HG02981 (cell line): ENCODE measurements around the gene KDM5B.

Source experiments
- ATAC-seq: cut with Tn5 transposase; IDR thresholded peaks from one replicate; pipeline ENCODE4 v1.9.1; 2021; ENCODE audit warnings: mild to moderate bottlenecking, moderate library complexity; ENCODE audit not compliant: unreplicated experiment

The KDM5B gene

DNA sequence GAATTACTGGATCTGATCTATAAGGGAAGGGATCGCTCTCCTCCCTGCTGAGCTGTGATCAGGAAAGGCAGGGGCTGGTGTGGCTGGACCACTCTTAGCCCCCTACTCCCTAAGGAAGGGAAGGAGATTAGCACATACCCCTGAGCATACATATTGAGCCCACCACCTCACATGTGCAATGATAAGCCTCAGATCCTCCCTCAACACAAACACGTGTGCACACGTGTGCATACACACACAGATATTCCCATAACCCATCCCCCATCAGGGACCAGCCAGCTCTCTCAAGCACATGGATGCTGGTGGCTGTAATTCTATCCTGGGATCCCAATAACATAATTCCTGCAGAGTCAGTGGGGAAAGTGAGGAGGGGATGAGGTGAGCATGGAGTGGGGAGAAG, 119.1 kb downstream of the KDM5B start:
- ATAC-seq, result no peak

DNA sequence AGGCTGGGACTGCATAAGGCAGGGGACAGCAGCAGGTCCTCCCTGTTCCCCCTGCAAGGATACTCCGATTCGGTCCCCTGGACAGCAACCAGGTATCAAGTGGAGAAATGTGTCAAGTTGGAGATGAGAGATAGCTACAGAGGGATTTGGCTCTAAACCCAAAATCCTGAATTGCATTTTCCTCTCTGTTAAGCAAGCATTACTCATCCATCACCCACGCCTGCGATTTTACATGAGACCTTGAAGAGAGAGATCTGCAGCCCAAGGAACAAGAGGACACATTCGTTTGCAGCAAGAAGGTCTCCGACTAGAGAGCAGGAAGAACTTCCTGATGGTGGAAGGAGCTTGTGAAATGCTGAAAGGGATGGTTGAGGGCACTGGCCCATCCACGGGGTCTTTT, 119.8 kb downstream of the KDM5B start:
- no peak for ATAC-seq

- ATAC-seq, result no peak
Observed at GRCh38 chr1:202687798-202688197, 120.4 kb downstream of the KDM5B start.

- no peak for ATAC-seq
Observed at GRCh38 chr1:202687370-202687769, 120.9 kb downstream of the KDM5B start.

- ATAC-seq, result no peak
Observed at GRCh38 chr1:202685641-202686040, 122.6 kb downstream of the KDM5B start.

DNA sequence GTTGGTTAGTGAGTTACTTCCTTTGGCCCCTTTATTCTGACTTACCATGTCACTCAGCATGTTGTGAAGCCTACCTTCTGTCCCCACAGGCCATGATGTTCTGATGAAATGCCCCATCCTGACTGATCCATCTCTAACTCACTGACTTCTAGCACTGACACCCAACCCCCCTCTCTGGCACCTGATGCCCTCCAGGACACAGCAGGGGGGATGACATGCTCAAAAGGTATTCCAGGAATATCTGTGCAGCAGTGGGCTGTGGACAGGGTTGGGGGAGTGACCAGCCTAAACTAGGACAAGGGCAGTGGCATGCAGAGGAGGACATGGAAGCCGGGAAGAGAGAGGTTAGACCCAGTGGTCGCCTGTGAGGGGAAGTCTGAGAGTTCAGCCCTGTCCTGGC, 123.5 kb downstream of the KDM5B start:
- ATAC-seq, result no peak

- ATAC-seq, result no peak
Observed at GRCh38 chr1:202683029-202683428, 125.2 kb downstream of the KDM5B start.

GRCh38 chr1:202682477-202682876, 125.7 kb downstream of the KDM5B start:
- no peak for ATAC-seq

DNA sequence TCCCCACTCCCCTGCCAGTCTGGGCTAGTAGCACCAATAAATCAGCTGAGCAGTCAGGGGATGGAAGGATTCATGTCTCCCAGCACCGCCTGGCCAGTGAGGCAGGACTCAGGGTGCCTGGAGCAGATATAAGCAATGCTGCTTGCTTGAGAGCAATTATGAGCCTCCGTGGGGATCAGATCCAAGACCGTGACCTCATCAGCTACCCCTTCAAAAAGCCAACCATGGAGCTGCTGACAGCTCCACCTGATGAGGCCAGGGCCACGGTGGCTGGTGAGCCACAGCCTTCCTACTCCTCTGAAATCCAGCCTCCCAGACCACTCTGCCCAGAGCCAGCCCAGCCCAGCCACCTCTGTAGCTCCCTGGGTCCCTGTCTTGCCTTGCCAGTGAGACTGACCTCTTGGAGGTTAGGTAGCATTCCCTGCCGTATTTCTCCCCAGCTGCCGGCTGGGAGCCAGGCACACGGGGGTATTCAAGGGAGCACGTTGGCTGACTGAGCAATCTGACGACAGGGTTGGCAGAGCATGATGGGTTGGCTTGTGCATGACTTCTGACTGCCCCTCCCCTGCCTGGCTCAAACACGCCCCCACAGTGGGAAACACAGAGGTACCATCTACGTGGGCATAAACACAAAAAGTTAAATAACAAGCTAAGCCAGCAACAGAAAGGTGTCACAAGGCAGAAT, 126.3 kb downstream of the KDM5B start:
- no peak for ATAC-seq

DNA sequence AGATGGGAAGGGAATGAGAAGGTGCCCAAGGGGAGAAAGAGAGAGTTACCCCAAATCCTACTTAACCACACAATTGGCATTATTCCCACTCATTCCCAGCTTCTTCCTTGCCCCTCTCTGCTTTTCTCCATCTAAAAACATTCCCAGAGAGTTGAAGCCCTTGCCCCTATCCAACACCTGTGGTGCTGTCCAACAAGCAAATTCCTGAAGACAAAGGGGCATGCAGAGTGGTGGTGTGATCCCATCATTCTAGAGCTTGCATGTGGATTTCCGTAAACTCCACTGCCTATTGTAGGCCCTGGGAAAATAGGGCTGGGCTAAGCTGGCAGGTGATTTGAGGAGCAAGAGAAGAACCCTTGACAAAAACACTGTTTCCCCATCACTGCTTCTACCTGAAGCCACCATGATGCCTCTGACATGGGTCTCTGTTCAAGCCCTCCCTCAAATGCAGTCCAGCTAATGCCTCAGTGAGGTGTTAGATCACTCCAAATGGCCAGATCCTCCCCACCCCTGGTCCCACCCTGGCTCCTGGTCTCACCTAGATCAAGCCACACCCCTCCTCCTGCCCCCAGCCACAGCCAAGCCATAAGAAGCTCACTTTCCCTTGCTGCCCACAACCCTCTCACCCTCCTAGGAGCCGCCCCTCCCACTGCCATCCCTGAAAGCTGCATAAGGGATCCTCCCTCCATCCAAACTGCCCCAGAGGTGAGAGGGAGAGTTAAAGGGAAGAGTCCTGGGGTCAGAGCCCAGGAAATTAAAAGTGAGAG, 127.5 kb downstream of the KDM5B start:
- no peak for ATAC-seq

DNA sequence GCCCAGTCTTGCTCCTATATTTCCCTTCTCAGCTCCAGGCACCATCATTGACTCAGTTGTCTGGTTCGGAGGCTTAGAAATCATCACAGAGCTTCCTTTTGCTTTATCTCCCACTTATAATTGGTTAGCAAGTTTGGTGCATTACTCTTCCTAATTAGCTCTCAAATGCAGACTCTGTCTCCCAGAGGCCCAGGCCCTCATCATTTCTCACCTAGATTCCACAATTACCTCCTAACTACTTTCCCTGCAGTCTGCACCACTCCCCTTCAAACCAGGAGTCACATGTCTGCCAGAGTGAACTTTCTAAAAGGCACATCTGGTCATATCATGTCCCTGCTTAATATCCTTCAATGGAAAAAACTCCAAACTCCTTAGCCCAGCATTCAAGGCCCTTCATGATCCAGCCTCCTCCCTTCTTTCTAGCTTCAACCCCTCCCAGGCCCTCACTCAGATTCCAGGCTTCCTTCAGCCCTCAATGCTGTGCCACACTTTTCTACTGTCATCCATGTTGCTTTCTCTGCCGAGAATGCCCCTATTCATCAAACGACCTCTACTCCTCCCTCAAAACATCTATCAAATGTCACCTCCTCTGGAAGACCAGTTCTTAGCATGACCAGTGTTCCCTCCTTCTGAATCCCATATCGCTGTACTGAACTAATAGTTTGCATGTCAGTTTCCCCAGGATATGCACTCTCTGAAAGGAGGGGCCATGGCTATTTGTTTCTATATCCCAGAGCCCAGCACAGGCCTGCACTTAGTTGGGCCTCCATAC, 128.6 kb downstream of the KDM5B start:
- ATAC-seq, result no peak

DNA sequence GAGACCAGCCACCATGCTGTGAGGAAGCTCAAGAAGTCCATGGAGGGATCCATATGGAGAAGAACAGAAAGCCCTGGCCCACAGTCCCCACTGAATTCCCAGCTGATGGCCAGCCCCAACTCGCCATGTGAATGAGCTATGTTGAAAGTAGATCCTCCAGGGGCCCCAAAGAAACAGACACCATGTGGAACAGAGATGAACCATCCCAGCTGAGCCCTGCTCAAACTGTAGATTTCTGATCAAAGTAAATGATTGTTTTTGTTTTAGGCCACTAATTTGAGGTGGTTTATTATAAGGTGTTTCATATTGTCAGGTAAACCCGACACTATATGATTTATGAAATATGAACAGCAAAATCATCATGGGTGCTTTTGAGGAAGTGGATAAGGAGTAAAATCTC, 130.8 kb downstream of the KDM5B start:
- ATAC-seq, result no peak
